Testis (tissue), 2 donors: Measurements from ENCODE around the gene ATL1.
"Not testable (repeated sequence)": the region's sequence is repeated elsewhere in the genome, so short reads cannot be mapped to it uniquely, and the experiment has no call there.

Experiments used
- POLR2A ChIP-seq: fragments of 450-650 bp; IDR thresholded peaks from one replicate; pipeline ENCODE4 v1.6.1; 2017; ENCODE audit warnings: antibody characterized with exemption, mild to moderate bottlenecking, moderate library complexity
- TF ChIP-seq, protein P1 (sequence below), 3 experiments: fragments of 450-650 bp in 2 of 3; fragments of 200-600 bp in 1 of 3; sonication (generic) in 1 of 3; IDR thresholded peaks; one replicate each; pipeline ENCODE4 v1.5.1; 2016 to 2019; ENCODE audit warnings: antibody characterized with exemption in 3 of 3, mild to moderate bottlenecking in 2 of 3, moderate library complexity in 1 of 3

DNA sequence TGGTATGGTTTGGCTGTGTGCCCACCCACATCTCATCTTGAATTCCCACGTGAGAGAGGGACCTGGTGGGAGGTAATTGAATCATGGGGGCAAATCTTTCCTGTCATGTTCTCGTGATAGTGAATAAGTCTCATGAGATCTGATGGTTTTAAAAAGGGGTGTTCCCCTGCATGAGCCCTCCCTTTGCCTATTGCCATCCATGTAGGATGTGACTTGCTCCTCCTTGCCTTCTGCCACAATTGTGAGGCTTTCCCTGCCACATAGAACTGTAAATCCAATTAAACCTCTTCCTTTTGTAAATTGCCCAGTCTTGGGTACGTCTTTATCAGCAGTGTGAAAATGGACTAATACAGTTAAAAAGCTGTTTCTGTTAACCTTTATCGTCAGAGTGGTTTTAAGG, 21.9 kb upstream of the ATL1 start:
- TF ChIP-seq POLR2A = not testable (repeated sequence)
- TF ChIP-seq, protein P1, sequence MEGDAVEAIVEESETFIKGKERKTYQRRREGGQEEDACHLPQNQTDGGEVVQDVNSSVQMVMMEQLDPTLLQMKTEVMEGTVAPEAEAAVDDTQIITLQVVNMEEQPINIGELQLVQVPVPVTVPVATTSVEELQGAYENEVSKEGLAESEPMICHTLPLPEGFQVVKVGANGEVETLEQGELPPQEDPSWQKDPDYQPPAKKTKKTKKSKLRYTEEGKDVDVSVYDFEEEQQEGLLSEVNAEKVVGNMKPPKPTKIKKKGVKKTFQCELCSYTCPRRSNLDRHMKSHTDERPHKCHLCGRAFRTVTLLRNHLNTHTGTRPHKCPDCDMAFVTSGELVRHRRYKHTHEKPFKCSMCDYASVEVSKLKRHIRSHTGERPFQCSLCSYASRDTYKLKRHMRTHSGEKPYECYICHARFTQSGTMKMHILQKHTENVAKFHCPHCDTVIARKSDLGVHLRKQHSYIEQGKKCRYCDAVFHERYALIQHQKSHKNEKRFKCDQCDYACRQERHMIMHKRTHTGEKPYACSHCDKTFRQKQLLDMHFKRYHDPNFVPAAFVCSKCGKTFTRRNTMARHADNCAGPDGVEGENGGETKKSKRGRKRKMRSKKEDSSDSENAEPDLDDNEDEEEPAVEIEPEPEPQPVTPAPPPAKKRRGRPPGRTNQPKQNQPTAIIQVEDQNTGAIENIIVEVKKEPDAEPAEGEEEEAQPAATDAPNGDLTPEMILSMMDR (IDR thresholded peaks at IDR 0.05) = not testable (repeated sequence)
